ENCODE data around the gene KCNQ1OT1. TPM values are rescaled to one million over a fixed set of nuclear protein-coding genes. Genes with fewer than 3 reads are reported as not detected.

The KCNQ1OT1 gene
- total and polyA plus RNA-seq, 9 of the 15 experiments (the other 6 are each of a cell fraction or from before 2014, with no cell fraction given) = 0.04 to 2.3 (median 0.74) TPM

DNA sequence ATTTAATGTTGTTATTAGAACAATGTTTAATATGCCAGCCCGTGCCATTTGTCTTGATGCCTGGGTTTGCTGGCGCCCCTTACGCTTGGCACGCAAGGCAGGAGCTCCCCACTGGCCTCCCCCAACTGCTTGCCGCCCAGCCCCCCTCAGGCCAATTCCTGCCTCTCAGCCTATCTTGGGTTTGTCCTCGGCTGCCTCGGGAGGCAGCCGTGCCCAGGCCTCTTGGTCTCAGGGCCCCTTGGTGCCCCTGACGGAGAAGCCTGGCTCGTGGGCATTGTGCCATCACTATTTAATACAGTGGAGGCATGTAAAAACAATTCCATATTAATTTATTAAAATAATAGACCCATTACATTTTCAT is 119.8 kb downstream of the KCNQ1OT1 start:
- Histone ChIP-seq H3K4me2 (ENCODE audit: insufficient read depth, low read length) (no peak overlapping the region), H3K4me3 (no peak overlapping the region), H3K27me3 (ENCODE audit: control insufficient read depth in 2 of 2, insufficient read depth in 2 of 2, low read length in 2 of 2) (peaks cover 4 to 53% of the 10 kb centered on the region in 2 experiments; a peak in 4 of 5 replicates), H4K20me1 (replicated peaks; ENCODE audit: control insufficient read depth, insufficient read depth, low read length) (peaks cover 10% of the 10 kb centered on the region; the same call in 1 of the 2 replicates), H3K9me3 (replicated peaks; ENCODE audit: control insufficient read depth, insufficient read depth, low read depth, low read length) (no peaks in the 10 kb centered on the region), H2AFZ (ENCODE audit: low read depth, low read length) (no peak overlapping the region), H3K4me1 (replicated peaks in 1 of 2; ENCODE audit: control insufficient read depth in 2 of 2, insufficient read depth in 2 of 2, low read length in 2 of 2) (peaks cover 0 to 58% of the 10 kb centered on the region in 2 experiments; a peak in 2 of 5 replicates), H3K36me3 (ENCODE audit: control insufficient read depth, insufficient read depth, low read length) (no peaks in the 10 kb centered on the region), H3K9me1 (ENCODE audit: control insufficient read depth, insufficient read depth, low read length) (no peaks in the 10 kb centered on the region), H3K27ac (ENCODE audit: extremely low read depth, low read depth, low read length) (no peak overlapping the region), H3K9ac (ENCODE audit: insufficient read depth in 1 of 2, low read depth in 2 of 2, low read length in 2 of 2) (no peak overlapping the region), H3K79me2 (ENCODE audit: control insufficient read depth, insufficient read depth, low read length) (no peaks in the 10 kb centered on the region)
- DNase-seq (ENCODE audit: extremely low read depth in 1 of 4, low spot score in 3 of 4) = no peak
- no TSS peak for BruUV-seq (replicated peaks)
- ChIA-PET POLR2A (interaction anchor here (1.3 kb wide), 1 partner anchor 18 kb away, joined by 3 read pairs; no protein-coding TSS in a partner anchor), CTCF (ENCODE audit: low intra/inter-chr PET ratio) (no interaction called here)
- in situ Hi-C loops (cut with MboI) = no loop called here
- intact Hi-C loops (cut with micrococcal nuclease) = no loop called here
- no peak for ATAC-seq
- 9% methylated on average over 10 of the region's 10 CpGs for WGBS (ENCODE audit: insufficient coverage, low coverage, missing lambda C conversion rate)
- no peak for FAIRE-seq
- TF ChIP-seq HNRNPK (IDR thresholded peaks at IDR 0.05; ENCODE audit: low read depth, low read length, poor library complexity, severe bottlenecking) (no peak), LCOR (CRISPR knock-in tag; IDR thresholded peaks at IDR 0.05) (no peak), ZNF253 (CRISPR knock-in tag; conservative IDR thresholded peaks at IDR 0.05) (no peak)
- TF ChIP-seq, protein P1, sequence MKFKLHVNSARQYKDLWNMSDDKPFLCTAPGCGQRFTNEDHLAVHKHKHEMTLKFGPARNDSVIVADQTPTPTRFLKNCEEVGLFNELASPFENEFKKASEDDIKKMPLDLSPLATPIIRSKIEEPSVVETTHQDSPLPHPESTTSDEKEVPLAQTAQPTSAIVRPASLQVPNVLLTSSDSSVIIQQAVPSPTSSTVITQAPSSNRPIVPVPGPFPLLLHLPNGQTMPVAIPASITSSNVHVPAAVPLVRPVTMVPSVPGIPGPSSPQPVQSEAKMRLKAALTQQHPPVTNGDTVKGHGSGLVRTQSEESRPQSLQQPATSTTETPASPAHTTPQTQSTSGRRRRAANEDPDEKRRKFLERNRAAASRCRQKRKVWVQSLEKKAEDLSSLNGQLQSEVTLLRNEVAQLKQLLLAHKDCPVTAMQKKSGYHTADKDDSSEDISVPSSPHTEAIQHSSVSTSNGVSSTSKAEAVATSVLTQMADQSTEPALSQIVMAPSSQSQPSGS (CRISPR knock-in tag; IDR thresholded peaks at IDR 0.05) = no peak
- TF ChIP-seq, protein P2, sequence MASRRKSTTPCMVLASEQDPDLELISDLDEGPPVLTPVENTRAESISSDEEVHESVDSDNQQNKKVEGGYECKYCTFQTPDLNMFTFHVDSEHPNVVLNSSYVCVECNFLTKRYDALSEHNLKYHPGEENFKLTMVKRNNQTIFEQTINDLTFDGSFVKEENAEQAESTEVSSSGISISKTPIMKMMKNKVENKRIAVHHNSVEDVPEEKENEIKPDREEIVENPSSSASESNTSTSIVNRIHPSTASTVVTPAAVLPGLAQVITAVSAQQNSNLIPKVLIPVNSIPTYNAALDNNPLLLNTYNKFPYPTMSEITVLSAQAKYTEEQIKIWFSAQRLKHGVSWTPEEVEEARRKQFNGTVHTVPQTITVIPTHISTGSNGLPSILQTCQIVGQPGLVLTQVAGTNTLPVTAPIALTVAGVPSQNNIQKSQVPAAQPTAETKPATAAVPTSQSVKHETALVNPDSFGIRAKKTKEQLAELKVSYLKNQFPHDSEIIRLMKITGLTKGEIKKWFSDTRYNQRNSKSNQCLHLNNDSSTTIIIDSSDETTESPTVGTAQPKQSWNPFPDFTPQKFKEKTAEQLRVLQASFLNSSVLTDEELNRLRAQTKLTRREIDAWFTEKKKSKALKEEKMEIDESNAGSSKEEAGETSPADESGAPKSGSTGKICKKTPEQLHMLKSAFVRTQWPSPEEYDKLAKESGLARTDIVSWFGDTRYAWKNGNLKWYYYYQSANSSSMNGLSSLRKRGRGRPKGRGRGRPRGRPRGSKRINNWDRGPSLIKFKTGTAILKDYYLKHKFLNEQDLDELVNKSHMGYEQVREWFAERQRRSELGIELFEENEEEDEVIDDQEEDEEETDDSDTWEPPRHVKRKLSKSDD (conservative IDR thresholded peaks at IDR 0.05; ENCODE audit: low read length) = no peak
- TF ChIP-seq, protein P3, sequence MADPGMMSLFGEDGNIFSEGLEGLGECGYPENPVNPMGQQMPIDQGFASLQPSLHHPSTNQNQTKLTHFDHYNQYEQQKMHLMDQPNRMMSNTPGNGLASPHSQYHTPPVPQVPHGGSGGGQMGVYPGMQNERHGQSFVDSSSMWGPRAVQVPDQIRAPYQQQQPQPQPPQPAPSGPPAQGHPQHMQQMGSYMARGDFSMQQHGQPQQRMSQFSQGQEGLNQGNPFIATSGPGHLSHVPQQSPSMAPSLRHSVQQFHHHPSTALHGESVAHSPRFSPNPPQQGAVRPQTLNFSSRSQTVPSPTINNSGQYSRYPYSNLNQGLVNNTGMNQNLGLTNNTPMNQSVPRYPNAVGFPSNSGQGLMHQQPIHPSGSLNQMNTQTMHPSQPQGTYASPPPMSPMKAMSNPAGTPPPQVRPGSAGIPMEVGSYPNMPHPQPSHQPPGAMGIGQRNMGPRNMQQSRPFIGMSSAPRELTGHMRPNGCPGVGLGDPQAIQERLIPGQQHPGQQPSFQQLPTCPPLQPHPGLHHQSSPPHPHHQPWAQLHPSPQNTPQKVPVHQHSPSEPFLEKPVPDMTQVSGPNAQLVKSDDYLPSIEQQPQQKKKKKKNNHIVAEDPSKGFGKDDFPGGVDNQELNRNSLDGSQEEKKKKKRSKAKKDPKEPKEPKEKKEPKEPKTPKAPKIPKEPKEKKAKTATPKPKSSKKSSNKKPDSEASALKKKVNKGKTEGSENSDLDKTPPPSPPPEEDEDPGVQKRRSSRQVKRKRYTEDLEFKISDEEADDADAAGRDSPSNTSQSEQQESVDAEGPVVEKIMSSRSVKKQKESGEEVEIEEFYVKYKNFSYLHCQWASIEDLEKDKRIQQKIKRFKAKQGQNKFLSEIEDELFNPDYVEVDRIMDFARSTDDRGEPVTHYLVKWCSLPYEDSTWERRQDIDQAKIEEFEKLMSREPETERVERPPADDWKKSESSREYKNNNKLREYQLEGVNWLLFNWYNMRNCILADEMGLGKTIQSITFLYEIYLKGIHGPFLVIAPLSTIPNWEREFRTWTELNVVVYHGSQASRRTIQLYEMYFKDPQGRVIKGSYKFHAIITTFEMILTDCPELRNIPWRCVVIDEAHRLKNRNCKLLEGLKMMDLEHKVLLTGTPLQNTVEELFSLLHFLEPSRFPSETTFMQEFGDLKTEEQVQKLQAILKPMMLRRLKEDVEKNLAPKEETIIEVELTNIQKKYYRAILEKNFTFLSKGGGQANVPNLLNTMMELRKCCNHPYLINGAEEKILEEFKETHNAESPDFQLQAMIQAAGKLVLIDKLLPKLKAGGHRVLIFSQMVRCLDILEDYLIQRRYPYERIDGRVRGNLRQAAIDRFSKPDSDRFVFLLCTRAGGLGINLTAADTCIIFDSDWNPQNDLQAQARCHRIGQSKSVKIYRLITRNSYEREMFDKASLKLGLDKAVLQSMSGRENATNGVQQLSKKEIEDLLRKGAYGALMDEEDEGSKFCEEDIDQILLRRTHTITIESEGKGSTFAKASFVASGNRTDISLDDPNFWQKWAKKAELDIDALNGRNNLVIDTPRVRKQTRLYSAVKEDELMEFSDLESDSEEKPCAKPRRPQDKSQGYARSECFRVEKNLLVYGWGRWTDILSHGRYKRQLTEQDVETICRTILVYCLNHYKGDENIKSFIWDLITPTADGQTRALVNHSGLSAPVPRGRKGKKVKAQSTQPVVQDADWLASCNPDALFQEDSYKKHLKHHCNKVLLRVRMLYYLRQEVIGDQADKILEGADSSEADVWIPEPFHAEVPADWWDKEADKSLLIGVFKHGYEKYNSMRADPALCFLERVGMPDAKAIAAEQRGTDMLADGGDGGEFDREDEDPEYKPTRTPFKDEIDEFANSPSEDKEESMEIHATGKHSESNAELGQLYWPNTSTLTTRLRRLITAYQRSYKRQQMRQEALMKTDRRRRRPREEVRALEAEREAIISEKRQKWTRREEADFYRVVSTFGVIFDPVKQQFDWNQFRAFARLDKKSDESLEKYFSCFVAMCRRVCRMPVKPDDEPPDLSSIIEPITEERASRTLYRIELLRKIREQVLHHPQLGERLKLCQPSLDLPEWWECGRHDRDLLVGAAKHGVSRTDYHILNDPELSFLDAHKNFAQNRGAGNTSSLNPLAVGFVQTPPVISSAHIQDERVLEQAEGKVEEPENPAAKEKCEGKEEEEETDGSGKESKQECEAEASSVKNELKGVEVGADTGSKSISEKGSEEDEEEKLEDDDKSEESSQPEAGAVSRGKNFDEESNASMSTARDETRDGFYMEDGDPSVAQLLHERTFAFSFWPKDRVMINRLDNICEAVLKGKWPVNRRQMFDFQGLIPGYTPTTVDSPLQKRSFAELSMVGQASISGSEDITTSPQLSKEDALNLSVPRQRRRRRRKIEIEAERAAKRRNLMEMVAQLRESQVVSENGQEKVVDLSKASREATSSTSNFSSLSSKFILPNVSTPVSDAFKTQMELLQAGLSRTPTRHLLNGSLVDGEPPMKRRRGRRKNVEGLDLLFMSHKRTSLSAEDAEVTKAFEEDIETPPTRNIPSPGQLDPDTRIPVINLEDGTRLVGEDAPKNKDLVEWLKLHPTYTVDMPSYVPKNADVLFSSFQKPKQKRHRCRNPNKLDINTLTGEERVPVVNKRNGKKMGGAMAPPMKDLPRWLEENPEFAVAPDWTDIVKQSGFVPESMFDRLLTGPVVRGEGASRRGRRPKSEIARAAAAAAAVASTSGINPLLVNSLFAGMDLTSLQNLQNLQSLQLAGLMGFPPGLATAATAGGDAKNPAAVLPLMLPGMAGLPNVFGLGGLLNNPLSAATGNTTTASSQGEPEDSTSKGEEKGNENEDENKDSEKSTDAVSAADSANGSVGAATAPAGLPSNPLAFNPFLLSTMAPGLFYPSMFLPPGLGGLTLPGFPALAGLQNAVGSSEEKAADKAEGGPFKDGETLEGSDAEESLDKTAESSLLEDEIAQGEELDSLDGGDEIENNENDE (IDR thresholded peaks at IDR 0.05; ENCODE audit: low read depth, low read length) = no peak
